ENCODE measurements around the gene ATXN7. TPM values are rescaled to one million over a fixed set of nuclear protein-coding genes. Genes with fewer than 3 reads are reported as not detected.

Gene ATXN7
- total RNA-seq, 1 donor from 2014 or later = 13.2 TPM

DNA sequence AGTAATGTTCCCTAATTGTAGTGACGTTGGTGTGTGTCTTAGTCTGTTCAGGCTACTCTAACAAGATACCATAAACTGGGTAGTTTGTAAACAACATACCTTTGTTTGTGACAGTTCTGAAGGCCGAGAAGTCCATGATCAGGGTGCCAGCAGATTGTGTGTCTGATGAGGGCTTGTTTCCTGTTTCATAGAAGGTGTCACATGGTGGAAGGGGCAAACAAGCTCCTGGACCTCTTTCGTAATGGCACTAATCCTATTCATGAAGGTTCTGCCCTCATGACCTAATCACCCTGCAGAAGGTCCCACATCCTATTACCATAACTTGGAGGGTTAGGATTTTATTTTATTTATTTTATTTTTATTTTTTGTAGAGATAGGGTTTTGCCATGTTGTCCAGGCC is 11.1 kb downstream of the ATXN7 start:
- H3K4me3 ChIP-seq = no peak overlapping the region
- TF ChIP-seq, protein P1, sequence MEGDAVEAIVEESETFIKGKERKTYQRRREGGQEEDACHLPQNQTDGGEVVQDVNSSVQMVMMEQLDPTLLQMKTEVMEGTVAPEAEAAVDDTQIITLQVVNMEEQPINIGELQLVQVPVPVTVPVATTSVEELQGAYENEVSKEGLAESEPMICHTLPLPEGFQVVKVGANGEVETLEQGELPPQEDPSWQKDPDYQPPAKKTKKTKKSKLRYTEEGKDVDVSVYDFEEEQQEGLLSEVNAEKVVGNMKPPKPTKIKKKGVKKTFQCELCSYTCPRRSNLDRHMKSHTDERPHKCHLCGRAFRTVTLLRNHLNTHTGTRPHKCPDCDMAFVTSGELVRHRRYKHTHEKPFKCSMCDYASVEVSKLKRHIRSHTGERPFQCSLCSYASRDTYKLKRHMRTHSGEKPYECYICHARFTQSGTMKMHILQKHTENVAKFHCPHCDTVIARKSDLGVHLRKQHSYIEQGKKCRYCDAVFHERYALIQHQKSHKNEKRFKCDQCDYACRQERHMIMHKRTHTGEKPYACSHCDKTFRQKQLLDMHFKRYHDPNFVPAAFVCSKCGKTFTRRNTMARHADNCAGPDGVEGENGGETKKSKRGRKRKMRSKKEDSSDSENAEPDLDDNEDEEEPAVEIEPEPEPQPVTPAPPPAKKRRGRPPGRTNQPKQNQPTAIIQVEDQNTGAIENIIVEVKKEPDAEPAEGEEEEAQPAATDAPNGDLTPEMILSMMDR (IDR thresholded peaks at IDR 0.05) = no peak
- no peaks in the 10 kb centered on the region for H3K36me3 ChIP-seq
- no peaks in the 10 kb centered on the region for H3K27me3 ChIP-seq
- H3K9me3 ChIP-seq = no peaks in the 10 kb centered on the region
- intact Hi-C loops (cut with DNase I) = no loop called here
- no peak for DNase-seq (ENCODE audit: low spot score in 2 of 2)
- H3K27ac ChIP-seq = no peak overlapping the region
- H3K4me1 ChIP-seq = peaks cover 0 to 12% of the 10 kb centered on the region in 2 donors

DNA sequence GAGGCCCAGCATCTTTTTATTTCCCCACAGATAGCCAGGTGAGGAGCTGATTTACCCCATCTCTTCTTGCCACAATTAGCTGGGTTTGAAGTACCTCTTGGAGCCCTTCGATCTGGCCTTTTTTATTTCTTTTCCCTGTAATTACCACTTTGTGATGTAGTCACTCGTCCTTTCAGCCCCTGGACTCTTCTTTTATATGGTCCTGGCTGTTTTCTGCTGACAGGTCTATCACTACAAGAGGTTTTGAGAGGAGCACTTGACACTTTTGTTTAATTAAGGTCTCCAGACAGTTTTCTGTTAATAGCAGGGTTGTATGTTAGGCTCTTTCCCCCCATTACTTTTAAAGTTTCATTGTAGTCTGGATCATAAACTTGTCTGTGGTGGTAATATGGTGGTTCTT is 11.8 kb downstream of the ATXN7 start:
- intact Hi-C loops (cut with DNase I) = no loop called here
- Histone ChIP-seq H3K9me3 (no peaks in the 10 kb centered on the region), H3K27ac (no peak overlapping the region), H3K4me1 (peaks cover 0 to 12% of the 10 kb centered on the region in 2 donors), H3K27me3 (no peaks in the 10 kb centered on the region), H3K4me3 (no peak overlapping the region), H3K36me3 (no peaks in the 10 kb centered on the region)
- TF ChIP-seq, protein P1 (IDR thresholded peaks at IDR 0.05) = no peak
- no peak for DNase-seq (ENCODE audit: low spot score in 2 of 2)

DNA sequence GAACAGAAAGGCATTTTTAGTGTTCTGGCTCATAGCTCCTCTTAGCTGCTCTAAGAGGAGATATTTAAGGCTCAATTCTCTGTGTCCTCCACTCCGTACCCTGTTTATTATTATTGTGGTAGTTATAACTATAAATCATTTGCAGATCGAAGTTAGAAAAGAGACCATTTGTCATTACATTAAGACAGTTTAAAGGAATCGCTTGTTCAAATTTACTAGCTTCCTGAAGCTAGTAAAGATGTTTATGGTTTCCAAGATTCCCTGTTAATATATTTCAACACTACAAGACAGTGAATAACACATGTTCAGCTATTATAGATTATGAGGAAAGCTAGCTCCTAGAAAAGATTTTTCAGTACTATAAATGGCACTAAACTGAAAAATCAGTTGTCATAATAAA is 12.6 kb downstream of the ATXN7 start:
- intact Hi-C loops (cut with DNase I) = no loop called here
- H3K27me3 ChIP-seq = no peaks in the 10 kb centered on the region
- no peak overlapping the region for H3K4me3 ChIP-seq
- H3K27ac ChIP-seq = no peak overlapping the region
- TF ChIP-seq, protein P1 (IDR thresholded peaks at IDR 0.05) = no peak
- no peaks in the 10 kb centered on the region for H3K9me3 ChIP-seq
- H3K36me3 ChIP-seq = no peaks in the 10 kb centered on the region
- no peak for DNase-seq (ENCODE audit: low spot score in 2 of 2)
- peaks cover 0 to 9% of the 10 kb centered on the region in 2 donors for H3K4me1 ChIP-seq

DNA sequence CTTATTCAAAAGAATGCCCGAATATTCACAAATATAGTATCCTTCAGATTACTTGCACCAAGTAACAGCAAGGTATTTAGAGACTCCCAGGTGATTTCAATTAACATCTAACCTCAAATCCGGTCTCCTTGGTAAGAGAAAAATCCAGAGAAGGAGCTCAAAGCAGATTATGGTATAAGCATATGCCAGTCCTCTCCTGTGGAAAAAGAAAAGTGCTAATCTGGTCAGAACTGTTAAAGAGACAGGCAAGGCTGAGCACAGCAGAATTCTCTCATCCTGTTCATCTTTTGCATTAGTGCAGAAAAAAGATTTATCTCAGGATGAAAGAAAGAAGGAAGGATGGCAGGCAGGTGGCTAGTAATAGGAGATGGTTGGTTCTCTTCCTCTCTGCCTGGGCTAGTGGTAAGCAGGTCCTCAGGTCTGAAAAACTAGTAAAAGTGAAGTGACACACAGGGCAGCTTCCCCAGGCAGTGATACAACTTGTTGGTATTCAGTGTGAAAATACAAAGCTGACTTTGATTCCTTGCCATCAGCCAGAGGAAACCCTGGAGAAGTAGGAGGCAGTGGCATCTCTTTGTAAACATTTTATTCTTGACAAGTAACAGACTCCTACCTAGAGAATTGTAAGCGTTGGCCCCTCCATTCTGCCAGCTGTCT is 14.2 kb downstream of the ATXN7 start:
- Histone ChIP-seq H3K4me1 (peaks cover 0 to 9% of the 10 kb centered on the region in 2 donors), H3K27ac (no peak overlapping the region), H3K4me3 (no peak overlapping the region), H3K36me3 (no peaks in the 10 kb centered on the region), H3K9me3 (no peaks in the 10 kb centered on the region), H3K27me3 (no peaks in the 10 kb centered on the region)
- TF ChIP-seq, protein P1 (IDR thresholded peaks at IDR 0.05) = no peak
- no peak for DNase-seq (ENCODE audit: low spot score in 2 of 2)
- intact Hi-C loops (cut with DNase I) = no loop called here

DNA sequence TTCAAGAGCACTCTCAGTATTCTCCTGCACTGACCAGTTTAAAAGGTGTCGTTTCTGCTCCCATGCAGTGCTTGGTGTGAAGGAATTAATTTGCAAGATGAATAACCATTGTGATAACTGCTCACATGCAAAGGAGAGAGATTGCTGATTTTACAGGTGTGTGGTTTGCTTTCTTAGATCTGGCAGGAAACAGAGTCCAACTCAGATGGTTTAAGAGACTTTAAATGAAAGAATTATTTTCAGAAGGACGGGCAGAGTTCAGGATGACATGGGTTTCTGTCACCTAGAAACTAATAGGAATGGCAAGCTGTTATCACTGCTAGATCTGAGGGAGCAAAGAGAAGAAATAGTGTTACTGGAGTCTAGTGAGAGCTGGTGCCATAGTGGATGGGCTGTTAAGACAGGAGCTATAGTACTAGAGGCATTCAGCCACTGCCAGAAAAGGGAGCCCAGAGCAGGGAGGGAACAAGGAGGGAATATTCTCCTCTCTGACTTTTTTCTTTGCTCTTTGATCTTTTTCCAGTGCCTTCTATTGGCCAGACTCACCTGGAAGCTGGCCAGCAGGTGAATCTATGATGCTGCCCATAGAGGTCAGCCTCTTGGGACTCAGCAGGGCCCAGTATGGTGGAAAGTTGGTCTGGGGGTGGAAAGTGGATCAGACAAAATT is 14.9 kb downstream of the ATXN7 start:
- Histone ChIP-seq H3K4me1 (peaks cover 0 to 9% of the 10 kb centered on the region in 2 donors), H3K27me3 (no peaks in the 10 kb centered on the region), H3K4me3 (no peak overlapping the region), H3K27ac (no peak overlapping the region), H3K36me3 (no peaks in the 10 kb centered on the region), H3K9me3 (no peaks in the 10 kb centered on the region)
- DNase-seq (ENCODE audit: low spot score in 2 of 2) = no peak
- intact Hi-C loops (cut with DNase I) = no loop called here
- TF ChIP-seq, protein P1 (IDR thresholded peaks at IDR 0.05) = no peak

Data from ascending aorta (tissue), 2 donors.